Activated CD8-positive, alpha-beta memory T cell treated with anti-CD3 and anti-CD28 coated beads for 4 hours (primary cell): ENCODE measurements around the gene CLDN19.

Experiments used
- DNase-seq, 2 donors: peaks; one replicate each; pipeline ENCODE4 v3.0.0-alpha.2; 2020; ENCODE audit warnings: low read depth in 2 of 2

CLDN19 gene

GRCh38 chr1:42700006-42700405 lies 40.0 kb downstream of the CLDN19 start:
- DNase-seq, result no peak

- DNase-seq, result no peak
Observed at GRCh38 chr1:42698081-42698813, 41.8 kb downstream of the CLDN19 start.

- DNase-seq, result no peak
Observed at GRCh38 chr1:42692911-42693310, 47.1 kb downstream of the CLDN19 start.

- no peak for DNase-seq
Observed at GRCh38 chr1:42692461-42692860, 47.6 kb downstream of the CLDN19 start.

GRCh38 chr1:42691157-42691498 lies 48.9 kb downstream of the CLDN19 start:
- DNase-seq, result no peak

- DNase-seq, result no peak
Observed at GRCh38 chr1:42690477-42691156, 49.4 kb downstream of the CLDN19 start.

- no peak for DNase-seq
Observed at GRCh38 chr1:42689912-42690311, 50.1 kb downstream of the CLDN19 start.

GRCh38 chr1:42686418-42686817 lies 53.6 kb downstream of the CLDN19 start:
- DNase-seq, result no peak

- DNase-seq, result no peak
Observed at GRCh38 chr1:42684139-42684538, 55.9 kb downstream of the CLDN19 start.
